ENCODE measurements around the gene HOXB6.

The HOXB6 gene

DNA sequence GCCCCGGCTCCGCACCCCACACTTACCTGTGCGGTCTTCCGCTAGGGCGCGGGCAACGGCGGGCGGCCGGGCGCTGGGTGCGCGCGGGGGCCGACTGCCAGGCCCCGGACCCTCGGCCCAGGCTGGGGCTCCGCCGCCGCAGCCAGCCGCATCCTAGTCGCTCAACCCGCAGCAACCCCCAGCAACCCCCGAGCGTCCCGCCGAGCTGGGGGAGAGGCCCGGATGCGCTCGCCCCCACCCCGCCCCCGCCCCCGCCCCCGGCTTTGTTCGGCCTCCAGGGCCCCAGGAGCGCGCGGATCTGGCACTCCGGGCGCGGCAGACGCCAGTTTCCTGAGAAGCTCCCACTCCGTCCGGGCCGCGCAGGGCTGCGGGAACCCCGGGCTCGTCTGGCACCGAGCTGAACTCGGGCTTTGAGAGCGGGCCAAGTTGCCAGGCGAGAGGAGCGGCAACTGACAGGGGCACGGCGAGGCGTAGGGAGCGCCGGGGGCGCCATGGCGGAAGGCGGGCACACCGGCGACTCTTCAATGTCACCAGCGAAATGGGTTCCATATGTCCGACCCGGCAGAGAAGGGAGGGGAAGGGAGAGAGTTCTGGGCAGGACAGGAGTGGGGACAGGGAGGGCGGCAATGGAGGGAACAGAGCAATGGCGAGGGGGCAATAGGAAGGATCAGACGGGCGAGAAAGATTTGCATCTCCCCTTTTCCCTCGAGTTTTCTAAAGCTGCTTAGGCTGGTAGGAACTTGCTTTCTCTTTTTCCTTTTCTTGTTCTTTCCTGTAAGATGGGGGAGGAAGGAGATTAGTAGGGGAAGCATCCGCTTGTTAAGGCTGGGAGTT is 40.4 kb downstream of the HOXB6 start:
- no peak for DNase-seq (ENCODE audit: low spot score)
- H3K4me1 Mint-ChIP-seq (ENCODE audit: low read depth), result peaks cover 16% of the 10 kb centered on the region
- H3K4me3 Mint-ChIP-seq, result no peak overlapping the region
- peaks cover 8% of the 10 kb centered on the region for H3K36me3 Mint-ChIP-seq (ENCODE audit: low read depth)
- H3K27ac Mint-ChIP-seq, result no peak overlapping the region
- H3K9me3 Mint-ChIP-seq, result no peaks in the 10 kb centered on the region
- peaks cover 31% of the 10 kb centered on the region for H3K27me3 Mint-ChIP-seq (ENCODE audit: low read depth)

DNA sequence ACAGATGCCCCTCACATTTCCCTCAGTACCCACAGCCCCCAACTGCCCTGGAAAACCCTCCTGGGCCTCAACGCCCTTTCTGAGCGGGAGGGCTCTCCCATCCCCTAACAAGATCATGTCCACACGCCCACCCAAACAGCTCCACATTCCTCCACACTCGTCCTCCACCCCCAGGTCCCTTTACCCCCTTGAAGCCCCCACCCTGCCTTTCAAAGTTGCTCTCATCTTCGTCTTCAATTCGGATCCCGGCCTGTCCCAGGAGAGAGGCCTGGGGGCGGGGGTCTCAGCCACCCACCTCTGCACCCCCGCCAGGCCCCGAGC is 41.0 kb downstream of the HOXB6 start:
- DNase-seq (ENCODE audit: low spot score), result no peak

DNA sequence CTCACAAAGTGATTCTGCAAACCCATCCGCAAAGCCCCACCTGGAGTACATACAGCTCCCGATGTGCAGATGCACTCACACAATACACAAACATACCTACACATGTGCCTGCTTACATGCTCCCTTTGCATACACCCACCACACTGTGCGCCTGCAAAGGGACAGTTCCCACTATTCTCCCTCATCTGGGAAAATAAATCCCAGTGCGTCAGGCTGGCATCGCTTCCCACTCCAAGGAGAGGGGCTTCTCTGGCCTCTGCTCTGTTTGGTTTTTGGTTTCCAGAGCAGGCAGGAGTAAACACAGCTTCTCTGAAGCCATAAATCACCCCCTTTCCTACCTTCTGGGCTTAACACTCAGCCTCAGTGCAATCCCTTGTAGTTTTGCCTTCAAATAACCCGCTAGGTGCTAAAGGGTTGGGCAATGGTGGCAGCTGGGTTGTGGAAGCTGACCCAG is 41.4 kb downstream of the HOXB6 start:
- Mint-ChIP-seq H3K4me1 (ENCODE audit: low read depth) (peaks cover 11% of the 10 kb centered on the region), H3K4me3 (no peak overlapping the region)
- no peak for DNase-seq (ENCODE audit: low spot score)

More for the DNA sequence above, 41.0 kb downstream of the HOXB6 start:
- H3K27me3 Mint-ChIP-seq (ENCODE audit: low read depth), result peaks cover 26% of the 10 kb centered on the region
- H3K4me3 Mint-ChIP-seq, result no peak overlapping the region
- H3K36me3 Mint-ChIP-seq (ENCODE audit: low read depth), result peaks cover 8% of the 10 kb centered on the region
- H3K9me3 Mint-ChIP-seq, result no peaks in the 10 kb centered on the region
- H3K27ac Mint-ChIP-seq, result no peak overlapping the region
- peaks cover 14% of the 10 kb centered on the region for H3K4me1 Mint-ChIP-seq (ENCODE audit: low read depth)

DNA sequence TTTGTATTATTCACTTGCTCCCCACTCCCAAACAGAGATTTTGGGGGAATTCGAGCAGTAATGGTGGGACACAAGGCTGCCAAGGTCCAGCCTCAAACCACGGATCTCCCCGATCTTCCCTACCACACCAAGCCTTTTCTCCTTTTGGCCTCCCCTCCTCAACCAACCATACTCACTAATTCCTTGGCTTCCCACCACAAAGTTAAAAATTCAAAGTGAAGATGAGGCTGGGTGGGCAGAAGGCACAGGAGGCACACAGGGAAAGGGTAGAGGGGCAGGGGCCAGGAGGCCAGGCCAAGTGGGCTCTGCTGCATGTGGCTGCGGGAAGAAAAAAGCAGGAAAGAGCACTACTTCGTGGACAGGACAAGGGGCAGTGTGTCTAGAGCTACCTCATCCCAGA is 41.9 kb downstream of the HOXB6 start:
- Mint-ChIP-seq H3K9me3 (no peaks in the 10 kb centered on the region), H3K27me3 (ENCODE audit: low read depth) (peaks cover 23% of the 10 kb centered on the region), H3K4me1 (ENCODE audit: low read depth) (peaks cover 11% of the 10 kb centered on the region), H3K36me3 (ENCODE audit: low read depth) (peaks cover 5% of the 10 kb centered on the region), H3K4me3 (no peak overlapping the region), H3K27ac (no peak overlapping the region)
- no peak for DNase-seq (ENCODE audit: low spot score)

More for the DNA sequence above, 41.4 kb downstream of the HOXB6 start:
- Mint-ChIP-seq H3K9me3 (no peaks in the 10 kb centered on the region), H3K36me3 (ENCODE audit: low read depth) (peaks cover 7% of the 10 kb centered on the region), H3K27ac (no peak overlapping the region), H3K27me3 (ENCODE audit: low read depth) (peaks cover 25% of the 10 kb centered on the region)

DNA sequence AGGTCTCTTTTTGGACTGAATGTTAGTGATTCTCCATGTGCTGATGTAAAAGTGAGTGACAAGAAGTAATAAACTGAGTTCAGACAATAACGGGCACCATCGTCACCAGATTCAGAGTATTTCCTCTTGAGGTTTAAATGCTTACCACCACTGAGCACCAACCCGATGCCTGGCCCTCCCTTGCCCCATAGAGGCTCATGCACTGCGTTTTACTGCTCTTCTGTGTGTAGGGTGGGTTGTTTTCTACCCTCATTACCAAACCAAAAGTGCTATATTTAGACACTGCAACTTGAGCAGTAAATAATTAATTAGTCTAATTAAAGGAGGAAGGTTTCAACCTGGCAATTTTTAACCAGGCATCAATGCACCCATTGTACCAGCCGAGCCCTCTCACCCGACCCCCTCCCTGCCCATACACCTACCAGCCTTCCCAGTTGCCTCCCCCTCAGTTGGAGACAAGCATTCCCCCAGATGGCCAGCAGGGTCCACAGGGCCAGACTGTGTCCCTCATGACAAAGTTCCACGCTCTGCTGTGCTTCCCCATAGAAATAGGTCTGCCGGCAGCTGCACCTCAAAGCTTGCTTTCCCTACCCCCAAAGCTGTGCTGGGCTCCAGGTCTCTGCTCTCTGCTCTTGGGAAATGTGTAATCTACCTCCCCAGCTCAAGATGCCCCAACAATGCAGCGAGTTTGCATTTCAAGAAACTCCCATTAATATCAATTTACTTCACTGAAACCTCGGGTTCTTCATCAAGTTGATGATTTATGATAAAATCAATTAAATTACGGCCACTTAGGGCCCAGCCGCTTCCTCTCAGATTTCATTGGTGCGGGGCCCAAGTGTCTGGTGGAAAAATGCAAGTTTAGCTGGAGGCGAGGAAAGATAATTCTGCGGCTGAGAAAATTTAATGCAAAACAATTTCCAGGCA is 42.6 kb downstream of the HOXB6 start:
- Mint-ChIP-seq H3K27ac (no peak overlapping the region), H3K9me3 (no peaks in the 10 kb centered on the region), H3K27me3 (ENCODE audit: low read depth) (peaks cover 25% of the 10 kb centered on the region), H3K4me1 (ENCODE audit: low read depth) (peaks cover 11% of the 10 kb centered on the region), H3K4me3 (no peak overlapping the region), H3K36me3 (ENCODE audit: low read depth) (peaks cover 5% of the 10 kb centered on the region)
- DNase-seq (ENCODE audit: low spot score), result no peak

DNA sequence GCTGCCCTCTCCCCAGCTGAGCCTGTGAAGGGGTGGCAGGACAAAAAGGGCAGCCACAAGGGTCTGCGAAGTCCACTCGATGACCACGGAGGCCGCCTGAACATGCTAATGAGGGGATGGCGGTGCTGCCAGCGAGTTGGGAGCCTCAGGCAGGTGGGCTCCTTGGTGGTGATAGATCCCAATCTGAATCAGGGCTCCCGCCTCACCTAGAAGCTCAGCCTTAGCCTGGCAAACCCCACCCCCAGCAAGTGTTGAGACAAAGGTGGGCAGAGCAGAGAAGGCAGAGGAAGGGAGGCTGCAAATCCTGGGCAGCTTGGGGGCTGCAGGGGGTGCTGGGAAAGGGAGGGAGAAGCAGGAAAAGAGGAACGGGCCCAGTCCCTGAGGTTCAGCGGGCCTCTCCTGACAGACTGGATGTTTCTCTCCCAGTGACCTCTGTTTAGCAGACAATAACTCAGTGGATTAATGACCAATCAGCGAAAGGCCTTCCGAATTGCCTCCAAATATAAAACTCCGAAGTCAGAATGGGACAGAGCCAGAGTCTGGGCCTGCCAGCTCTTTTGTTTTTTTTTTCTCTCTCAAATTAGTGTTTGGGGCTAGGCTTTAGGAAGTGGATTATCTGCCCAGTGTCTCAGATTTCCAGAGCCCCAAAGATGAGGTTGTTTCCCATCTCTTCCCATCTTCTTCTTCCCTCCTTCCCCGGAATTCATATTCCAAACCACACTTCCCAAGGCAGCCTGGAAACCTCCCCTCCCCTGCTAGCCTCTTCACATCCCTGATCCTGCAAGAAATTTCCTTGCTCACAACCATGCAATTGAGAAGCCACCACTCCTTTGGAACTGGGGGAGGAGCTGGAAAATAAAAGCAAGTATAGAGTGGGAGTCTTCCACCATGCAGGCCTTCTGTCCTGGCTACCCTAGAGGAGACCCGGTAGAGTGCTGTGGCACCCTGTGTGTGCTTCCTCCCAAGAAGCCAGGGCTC is 44.7 kb downstream of the HOXB6 start:
- Mint-ChIP-seq H3K27me3 (ENCODE audit: low read depth) (peaks cover 40% of the 10 kb centered on the region), H3K27ac (no peak overlapping the region), H3K9me3 (no peaks in the 10 kb centered on the region), H3K4me1 (ENCODE audit: low read depth) (peaks cover 18% of the 10 kb centered on the region), H3K4me3 (no peak overlapping the region), H3K36me3 (ENCODE audit: low read depth) (peaks cover 7% of the 10 kb centered on the region)
- no peak for DNase-seq (ENCODE audit: low spot score)

DNA sequence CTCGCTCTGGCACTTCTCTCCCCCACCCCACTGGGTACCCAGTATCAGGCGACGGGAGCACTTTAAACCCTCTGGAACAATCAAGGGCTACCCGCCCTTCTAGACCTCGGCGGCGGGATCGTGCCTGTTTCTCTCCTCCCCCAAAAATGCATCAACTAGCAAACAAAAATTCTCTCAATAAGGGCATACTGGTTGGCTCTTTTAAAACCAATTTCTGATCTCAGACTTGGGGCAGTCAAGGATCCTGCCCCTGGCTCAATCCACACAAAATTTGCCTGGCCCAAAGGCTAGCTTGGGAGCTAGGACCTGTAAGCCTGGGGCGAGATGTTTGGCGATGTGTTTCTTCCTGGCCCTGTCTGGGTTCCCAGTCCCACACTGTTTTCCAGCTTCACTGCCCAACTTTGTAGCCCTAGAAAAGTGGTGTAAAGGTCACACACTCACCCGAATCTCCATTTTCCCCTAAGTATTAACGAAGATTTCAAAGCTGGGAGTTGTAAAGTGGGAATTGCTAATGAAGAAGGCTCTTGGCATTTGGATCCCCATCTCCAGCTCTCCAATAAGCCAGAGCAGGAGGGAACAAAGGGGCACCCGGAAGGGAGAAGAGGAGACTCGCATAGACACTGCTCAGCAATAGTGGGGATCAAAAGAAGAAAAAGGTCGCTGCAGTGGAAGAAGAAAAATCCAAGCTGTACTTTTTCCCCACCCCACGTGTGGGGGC is 45.5 kb downstream of the HOXB6 start:
- Mint-ChIP-seq H3K27ac (no peak overlapping the region), H3K27me3 (ENCODE audit: low read depth) (peaks cover 41% of the 10 kb centered on the region), H3K4me3 (no peak overlapping the region), H3K9me3 (no peaks in the 10 kb centered on the region), H3K4me1 (ENCODE audit: low read depth) (peaks cover 20% of the 10 kb centered on the region), H3K36me3 (ENCODE audit: low read depth) (peaks cover 4% of the 10 kb centered on the region)
- DNase-seq (ENCODE audit: low spot score), result no peak

DNA sequence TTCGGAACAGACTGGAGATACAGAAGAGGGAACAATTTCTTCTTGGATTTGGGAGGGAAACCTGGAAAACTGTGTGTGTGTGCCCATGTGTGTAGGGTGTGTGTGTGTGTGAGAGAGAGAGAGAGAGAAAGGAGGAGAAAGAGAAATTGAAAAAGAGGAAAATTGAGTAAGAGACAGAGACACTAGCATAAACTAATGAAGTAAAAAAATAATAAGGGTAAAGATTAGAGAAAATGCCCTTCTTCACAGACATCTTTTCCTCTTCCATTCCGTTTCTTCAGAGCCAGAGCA is 46.0 kb downstream of the HOXB6 start:
- Mint-ChIP-seq H3K4me3 (no peak overlapping the region), H3K27ac (no peak overlapping the region), H3K36me3 (ENCODE audit: low read depth) (peaks cover 4% of the 10 kb centered on the region), H3K9me3 (no peaks in the 10 kb centered on the region), H3K27me3 (ENCODE audit: low read depth) (peaks cover 41% of the 10 kb centered on the region), H3K4me1 (ENCODE audit: low read depth) (peaks cover 20% of the 10 kb centered on the region)
- no peak for DNase-seq (ENCODE audit: low spot score)

DNA sequence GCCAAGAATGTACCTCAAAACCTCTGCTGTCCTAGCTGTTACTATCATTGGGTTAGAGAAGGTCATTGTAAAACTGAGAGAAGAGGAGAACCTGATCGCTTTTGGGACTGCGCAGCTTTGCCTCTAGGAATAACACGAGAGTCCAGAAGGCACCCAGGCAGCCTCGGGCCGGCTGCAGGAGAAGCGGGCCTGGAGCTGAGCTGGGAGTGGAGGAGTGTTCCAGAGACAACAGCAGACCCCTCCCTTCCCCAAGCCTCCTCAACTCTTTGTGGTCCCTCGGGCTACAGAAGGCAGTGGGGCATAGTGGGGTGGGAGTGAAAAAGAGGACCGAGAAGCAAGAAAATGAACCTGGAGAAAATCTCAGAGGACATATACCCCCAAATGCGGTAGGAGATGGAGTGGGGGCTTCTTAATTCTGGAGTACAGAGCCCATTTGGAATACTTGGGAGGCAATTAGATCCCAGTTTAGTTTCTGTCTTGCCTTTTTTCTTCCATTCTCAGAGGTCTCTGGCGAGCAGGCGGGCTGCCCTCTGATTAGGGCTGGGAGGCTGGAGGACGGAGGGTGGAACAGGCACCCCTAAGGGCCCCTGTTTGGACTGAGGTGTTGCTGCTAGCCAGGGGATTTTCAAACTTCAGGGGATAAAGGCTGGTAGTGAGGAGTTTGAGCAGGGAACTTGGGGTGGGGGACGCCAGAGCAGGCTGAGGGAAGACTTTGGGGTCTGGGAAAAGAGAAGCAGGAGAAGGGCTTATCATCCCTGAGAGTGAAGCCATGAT is 46.5 kb downstream of the HOXB6 start:
- Mint-ChIP-seq H3K4me1 (ENCODE audit: low read depth) (peaks cover 20% of the 10 kb centered on the region), H3K27me3 (ENCODE audit: low read depth) (peaks cover 36% of the 10 kb centered on the region), H3K27ac (no peak overlapping the region), H3K4me3 (no peak overlapping the region), H3K36me3 (ENCODE audit: low read depth) (peaks cover 8% of the 10 kb centered on the region), H3K9me3 (no peaks in the 10 kb centered on the region)
- no peak for DNase-seq (ENCODE audit: low spot score)

DNA sequence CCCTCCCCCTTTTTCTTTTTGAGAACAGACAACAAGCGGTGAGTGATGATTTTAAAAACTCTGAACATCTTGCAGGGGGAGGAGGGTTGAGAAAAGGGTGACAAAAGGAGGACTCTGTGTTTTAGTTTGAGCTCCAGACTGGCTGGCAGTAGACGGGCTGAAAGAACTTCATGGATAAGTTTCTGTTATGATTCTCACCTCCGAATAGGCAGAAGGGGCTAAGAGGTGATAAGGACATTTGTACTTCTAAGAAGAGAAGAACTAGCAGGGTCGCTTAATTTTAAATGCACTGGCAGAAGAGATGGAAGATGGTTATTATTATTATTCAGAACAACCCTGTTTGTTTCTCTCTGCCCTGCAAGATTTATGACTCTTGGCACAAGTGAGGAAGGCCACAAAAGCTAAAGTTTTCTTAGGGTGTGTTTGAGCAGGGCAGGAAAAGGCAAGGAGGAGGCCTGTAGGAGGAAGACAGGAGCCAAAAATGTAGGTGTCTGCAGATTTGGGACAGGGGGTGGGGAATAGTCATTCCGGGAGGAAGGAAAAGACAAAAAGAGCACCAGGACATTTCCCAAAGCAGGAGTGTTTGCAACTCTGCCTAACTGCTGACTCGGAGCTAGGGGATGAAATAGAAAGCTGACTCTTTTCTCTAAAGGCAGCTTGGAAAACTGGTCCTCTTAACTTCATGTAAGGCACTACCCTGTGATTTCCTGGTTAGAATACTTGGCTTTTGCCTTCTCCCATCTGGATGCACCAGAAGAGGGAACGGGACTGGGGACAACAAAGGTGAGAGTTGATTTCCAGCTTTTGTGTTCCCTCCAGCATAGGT is 48.0 kb downstream of the HOXB6 start:
- Mint-ChIP-seq H3K36me3 (ENCODE audit: low read depth) (peaks cover 10% of the 10 kb centered on the region), H3K27ac (no peak overlapping the region), H3K4me3 (no peak overlapping the region), H3K4me1 (ENCODE audit: low read depth) (peaks cover 16% of the 10 kb centered on the region), H3K9me3 (no peaks in the 10 kb centered on the region), H3K27me3 (ENCODE audit: low read depth) (peaks cover 33% of the 10 kb centered on the region)
- DNase-seq (ENCODE audit: low spot score), result no peak

DNA sequence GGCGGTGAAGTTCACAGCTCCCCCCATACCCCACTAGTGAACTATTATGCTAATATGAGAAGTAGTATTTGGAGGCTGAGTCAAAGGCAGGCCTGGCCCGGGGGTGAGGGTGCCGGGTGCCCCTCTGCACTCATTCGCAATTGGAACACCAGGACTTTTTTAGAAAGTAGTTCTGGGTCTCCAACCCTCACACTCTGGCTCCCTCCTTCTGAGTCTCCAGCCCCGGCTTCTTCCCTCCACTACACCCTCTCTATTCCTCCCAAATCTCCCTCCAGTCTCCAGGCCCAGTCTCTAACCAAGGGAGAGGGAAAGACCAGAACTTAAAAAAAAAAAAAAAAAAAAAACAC is 48.6 kb downstream of the HOXB6 start:
- Mint-ChIP-seq H3K4me3 (no peak overlapping the region), H3K27ac (no peak overlapping the region), H3K9me3 (no peaks in the 10 kb centered on the region), H3K4me1 (ENCODE audit: low read depth) (peaks cover 13% of the 10 kb centered on the region), H3K27me3 (ENCODE audit: low read depth) (peaks cover 32% of the 10 kb centered on the region), H3K36me3 (ENCODE audit: low read depth) (peaks cover 8% of the 10 kb centered on the region)
- no peak for DNase-seq (ENCODE audit: low spot score)
